Measurements from ENCODE around the gene MSI2.

The MSI2 gene

GRCh38 chr17:57352665-57353175 is 96.4 kb downstream of the MSI2 start:
- H3K36me3 ChIP-seq (ENCODE audit: control insufficient read depth, insufficient read depth, low read length) = peaks cover 7% of the 10 kb centered on the region
- H3K27ac ChIP-seq (ENCODE audit: low read depth, low read length) = no peak overlapping the region
- H3K4me1 ChIP-seq (ENCODE audit: control insufficient read depth, insufficient read depth, low read length) = no peaks in the 10 kb centered on the region
- no peak overlapping the region for H3K4me3 ChIP-seq (ENCODE audit: low read length)
- H3K27me3 ChIP-seq (ENCODE audit: control insufficient read depth, insufficient read depth, low read length) = no peaks in the 10 kb centered on the region
- no peak overlapping the region for H3K9ac ChIP-seq (ENCODE audit: low read length)

- Histone ChIP-seq H3K27me3 (ENCODE audit: control insufficient read depth, insufficient read depth, low read length) (no peaks in the 10 kb centered on the region), H3K4me1 (ENCODE audit: control insufficient read depth, insufficient read depth, low read length) (no peaks in the 10 kb centered on the region), H3K9ac (ENCODE audit: low read length) (no peak overlapping the region), H3K4me3 (ENCODE audit: low read length) (no peak overlapping the region), H3K36me3 (ENCODE audit: control insufficient read depth, insufficient read depth, low read length) (no peaks in the 10 kb centered on the region), H3K27ac (ENCODE audit: low read depth, low read length) (no peak overlapping the region)
These were observed 98.3 kb downstream of the MSI2 start for GRCh38 chr17:57354673-57355072.

GRCh38 chr17:57355090-57355859 is 99.0 kb downstream of the MSI2 start:
- H3K27ac ChIP-seq (ENCODE audit: low read depth, low read length) = no peak overlapping the region
- H3K9ac ChIP-seq (ENCODE audit: low read length) = no peak overlapping the region
- no peaks in the 10 kb centered on the region for H3K36me3 ChIP-seq (ENCODE audit: control insufficient read depth, insufficient read depth, low read length)
- no peak overlapping the region for H3K4me3 ChIP-seq (ENCODE audit: low read length)
- H3K4me1 ChIP-seq (ENCODE audit: control insufficient read depth, insufficient read depth, low read length) = no peaks in the 10 kb centered on the region
- H3K27me3 ChIP-seq (ENCODE audit: control insufficient read depth, insufficient read depth, low read length) = no peaks in the 10 kb centered on the region

- Histone ChIP-seq H3K9ac (ENCODE audit: low read length) (no peak overlapping the region), H3K4me1 (ENCODE audit: control insufficient read depth, insufficient read depth, low read length) (no peaks in the 10 kb centered on the region), H3K27me3 (ENCODE audit: control insufficient read depth, insufficient read depth, low read length) (no peaks in the 10 kb centered on the region), H3K4me3 (ENCODE audit: low read length) (no peak overlapping the region), H3K36me3 (ENCODE audit: control insufficient read depth, insufficient read depth, low read length) (no peaks in the 10 kb centered on the region), H3K27ac (ENCODE audit: low read depth, low read length) (no peak overlapping the region)
These were observed 99.9 kb downstream of the MSI2 start for GRCh38 chr17:57356153-57356718.

GRCh38 chr17:57356719-57357391 is 100.5 kb downstream of the MSI2 start:
- Histone ChIP-seq H3K4me3 (ENCODE audit: low read length) (no peak overlapping the region), H3K27ac (ENCODE audit: low read depth, low read length) (no peak overlapping the region), H3K9ac (ENCODE audit: low read length) (no peak overlapping the region), H3K36me3 (ENCODE audit: control insufficient read depth, insufficient read depth, low read length) (no peaks in the 10 kb centered on the region), H3K4me1 (ENCODE audit: control insufficient read depth, insufficient read depth, low read length) (no peaks in the 10 kb centered on the region), H3K27me3 (ENCODE audit: control insufficient read depth, insufficient read depth, low read length) (no peaks in the 10 kb centered on the region)

- no peaks in the 10 kb centered on the region for H3K4me1 ChIP-seq (ENCODE audit: control insufficient read depth, insufficient read depth, low read length)
- H3K9ac ChIP-seq (ENCODE audit: low read length) = no peak overlapping the region
- H3K27ac ChIP-seq (ENCODE audit: low read depth, low read length) = no peak overlapping the region
- no peaks in the 10 kb centered on the region for H3K27me3 ChIP-seq (ENCODE audit: control insufficient read depth, insufficient read depth, low read length)
- H3K4me3 ChIP-seq (ENCODE audit: low read length) = no peak overlapping the region
- no peaks in the 10 kb centered on the region for H3K36me3 ChIP-seq (ENCODE audit: control insufficient read depth, insufficient read depth, low read length)
These were observed 101.1 kb downstream of the MSI2 start for GRCh38 chr17:57357392-57357784.

- H3K27ac ChIP-seq (ENCODE audit: low read depth, low read length) = no peak overlapping the region
- H3K27me3 ChIP-seq (ENCODE audit: control insufficient read depth, insufficient read depth, low read length) = no peaks in the 10 kb centered on the region
- H3K4me3 ChIP-seq (ENCODE audit: low read length) = no peak overlapping the region
- no peak overlapping the region for H3K9ac ChIP-seq (ENCODE audit: low read length)
- H3K36me3 ChIP-seq (ENCODE audit: control insufficient read depth, insufficient read depth, low read length) = no peaks in the 10 kb centered on the region
- no peaks in the 10 kb centered on the region for H3K4me1 ChIP-seq (ENCODE audit: control insufficient read depth, insufficient read depth, low read length)
These were observed 101.6 kb downstream of the MSI2 start for GRCh38 chr17:57357830-57358430.

- Histone ChIP-seq H3K36me3 (ENCODE audit: control insufficient read depth, insufficient read depth, low read length) (no peaks in the 10 kb centered on the region), H3K9ac (ENCODE audit: low read length) (no peak overlapping the region), H3K27ac (ENCODE audit: low read depth, low read length) (no peak overlapping the region), H3K27me3 (ENCODE audit: control insufficient read depth, insufficient read depth, low read length) (no peaks in the 10 kb centered on the region), H3K4me1 (ENCODE audit: control insufficient read depth, insufficient read depth, low read length) (no peaks in the 10 kb centered on the region), H3K4me3 (ENCODE audit: low read length) (no peak overlapping the region)
These were observed 103.9 kb downstream of the MSI2 start for GRCh38 chr17:57360266-57360665.

- Histone ChIP-seq H3K27ac (ENCODE audit: low read depth, low read length) (no peak overlapping the region), H3K4me1 (ENCODE audit: control insufficient read depth, insufficient read depth, low read length) (no peaks in the 10 kb centered on the region), H3K27me3 (ENCODE audit: control insufficient read depth, insufficient read depth, low read length) (no peaks in the 10 kb centered on the region)
These were observed 106.7 kb downstream of the MSI2 start for GRCh38 chr17:57362797-57363556.

GRCh38 chr17:57363580-57363979 is 107.3 kb downstream of the MSI2 start:
- Histone ChIP-seq H3K27ac (ENCODE audit: low read depth, low read length) (no peak overlapping the region), H3K27me3 (ENCODE audit: control insufficient read depth, insufficient read depth, low read length) (no peaks in the 10 kb centered on the region), H3K4me1 (ENCODE audit: control insufficient read depth, insufficient read depth, low read length) (no peaks in the 10 kb centered on the region), H3K4me3 (ENCODE audit: low read length) (no peak overlapping the region), H3K36me3 (ENCODE audit: control insufficient read depth, insufficient read depth, low read length) (no peaks in the 10 kb centered on the region), H3K9ac (ENCODE audit: low read length) (no peak overlapping the region)

More at GRCh38 chr17:57362797-57363556, 106.7 kb downstream of the MSI2 start:
- Histone ChIP-seq H3K4me3 (ENCODE audit: low read length) (no peak overlapping the region), H3K9ac (ENCODE audit: low read length) (no peak overlapping the region), H3K36me3 (ENCODE audit: control insufficient read depth, insufficient read depth, low read length) (no peaks in the 10 kb centered on the region)

- Histone ChIP-seq H3K27me3 (ENCODE audit: control insufficient read depth, insufficient read depth, low read length) (no peaks in the 10 kb centered on the region), H3K9ac (ENCODE audit: low read length) (no peak overlapping the region), H3K36me3 (ENCODE audit: control insufficient read depth, insufficient read depth, low read length) (no peaks in the 10 kb centered on the region), H3K27ac (ENCODE audit: low read depth, low read length) (no peak overlapping the region), H3K4me3 (ENCODE audit: low read length) (no peak overlapping the region), H3K4me1 (ENCODE audit: control insufficient read depth, insufficient read depth, low read length) (no peaks in the 10 kb centered on the region)
These were observed 107.8 kb downstream of the MSI2 start for GRCh38 chr17:57363998-57364643.
